Glutamatergic neuron (in vitro differentiated cells): ENCODE data around the gene PTPRJ. TPM values are rescaled to one million over a fixed set of nuclear protein-coding genes. Genes with fewer than 3 reads are reported as not detected.

Experiments
- DNase-seq: peaks from one replicate; pipeline ENCODE4 v3.0.0; 2022
- H3K27ac Mint-ChIP-seq: one replicate; pipeline ENCODE4 v1.8.0; 2020; ENCODE audit warnings: mild to moderate bottlenecking, mixed read lengths, inconsistent platforms; ENCODE audit not compliant: unreplicated experiment
- H3K27me3 Mint-ChIP-seq: one replicate; pipeline ENCODE4 v1.8.0; 2020; ENCODE audit warnings: mild to moderate bottlenecking, moderate library complexity, mixed read lengths, inconsistent platforms; ENCODE audit not compliant: unreplicated experiment
- H3K36me3 Mint-ChIP-seq: one replicate; pipeline ENCODE4 v1.8.0; 2020; ENCODE audit warnings: mild to moderate bottlenecking, mixed read lengths, inconsistent platforms; ENCODE audit not compliant: unreplicated experiment
- H3K4me1 Mint-ChIP-seq: one replicate; pipeline ENCODE4 v1.8.0; 2020; ENCODE audit warnings: mild to moderate bottlenecking, low read depth, mixed read lengths, inconsistent platforms; ENCODE audit not compliant: unreplicated experiment
- H3K4me3 Mint-ChIP-seq: one replicate; pipeline ENCODE4 v1.8.0; 2020; ENCODE audit warnings: mild to moderate bottlenecking, mixed read lengths, inconsistent platforms; ENCODE audit not compliant: unreplicated experiment
- H3K9me3 Mint-ChIP-seq: one replicate; pipeline ENCODE4 v1.8.0; 2020; ENCODE audit warnings: mild to moderate bottlenecking, moderate library complexity, mixed read lengths, inconsistent platforms; ENCODE audit not compliant: unreplicated experiment
- total RNA-seq: library from RNA; stranded (reverse); fragmentation: NEBNext Ultra II Directional; extraction: Animal tissue kit (Norgen Biotek cat#: 25700); gene quantifications from one replicate; pipeline ENCODE4 v1.2.1, GENCODE V29; 2021; ENCODE audit not compliant: unreplicated experiment
- TF ChIP-seq, protein P1 (sequence below): fragments of 200-600 bp; sonication (generic); IDR thresholded peaks from one replicate; pipeline ENCODE4 v1.5.0; 2021; ENCODE audit not compliant: partially characterized antibody, unreplicated experiment

The PTPRJ gene
- total RNA-seq, 1 donor from 2014 or later: 2.4 TPM

DNA sequence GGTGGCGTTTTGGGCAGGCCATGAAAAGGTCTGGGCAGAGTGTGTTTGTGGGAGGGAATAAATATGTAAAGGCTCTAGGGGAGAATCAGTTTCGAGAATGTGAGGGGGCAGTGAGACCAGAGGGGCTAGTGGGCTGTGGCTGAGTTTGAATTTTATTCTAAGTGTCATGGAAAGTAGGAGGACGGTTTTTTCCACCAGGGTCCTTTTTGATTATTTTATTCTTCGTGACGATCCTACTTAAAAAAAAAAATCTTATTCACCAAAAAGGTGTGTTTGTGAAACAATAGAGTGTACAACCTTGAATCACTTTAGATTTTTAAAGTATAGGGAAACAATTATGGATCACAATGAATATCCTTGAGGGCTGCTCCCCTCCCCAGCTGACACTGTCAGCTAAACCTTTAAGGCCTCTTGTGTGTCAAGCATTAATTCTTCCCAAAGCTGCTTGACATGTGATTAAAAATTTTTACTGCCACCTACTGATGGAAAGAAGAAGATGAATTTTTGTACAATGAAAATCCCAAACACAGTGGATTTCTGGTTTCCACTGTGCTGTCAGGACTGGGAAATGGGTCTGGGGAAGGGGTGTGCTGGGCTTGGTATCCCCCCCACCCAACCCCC, 128.8 kb downstream of the PTPRJ start:
- no peaks in the 10 kb centered on the region for H3K9me3 Mint-ChIP-seq
- TF ChIP-seq, protein P1, sequence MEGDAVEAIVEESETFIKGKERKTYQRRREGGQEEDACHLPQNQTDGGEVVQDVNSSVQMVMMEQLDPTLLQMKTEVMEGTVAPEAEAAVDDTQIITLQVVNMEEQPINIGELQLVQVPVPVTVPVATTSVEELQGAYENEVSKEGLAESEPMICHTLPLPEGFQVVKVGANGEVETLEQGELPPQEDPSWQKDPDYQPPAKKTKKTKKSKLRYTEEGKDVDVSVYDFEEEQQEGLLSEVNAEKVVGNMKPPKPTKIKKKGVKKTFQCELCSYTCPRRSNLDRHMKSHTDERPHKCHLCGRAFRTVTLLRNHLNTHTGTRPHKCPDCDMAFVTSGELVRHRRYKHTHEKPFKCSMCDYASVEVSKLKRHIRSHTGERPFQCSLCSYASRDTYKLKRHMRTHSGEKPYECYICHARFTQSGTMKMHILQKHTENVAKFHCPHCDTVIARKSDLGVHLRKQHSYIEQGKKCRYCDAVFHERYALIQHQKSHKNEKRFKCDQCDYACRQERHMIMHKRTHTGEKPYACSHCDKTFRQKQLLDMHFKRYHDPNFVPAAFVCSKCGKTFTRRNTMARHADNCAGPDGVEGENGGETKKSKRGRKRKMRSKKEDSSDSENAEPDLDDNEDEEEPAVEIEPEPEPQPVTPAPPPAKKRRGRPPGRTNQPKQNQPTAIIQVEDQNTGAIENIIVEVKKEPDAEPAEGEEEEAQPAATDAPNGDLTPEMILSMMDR: no peak
- peaks cover 3% of the 10 kb centered on the region for H3K27me3 Mint-ChIP-seq
- peak overlapping the region; percentile 73 for H3K27ac Mint-ChIP-seq
- no peak overlapping the region for H3K4me3 Mint-ChIP-seq
- DNase-seq: no peak
- H3K36me3 Mint-ChIP-seq: no peaks in the 10 kb centered on the region
- H3K4me1 Mint-ChIP-seq: peaks cover 3% of the 10 kb centered on the region

DNA sequence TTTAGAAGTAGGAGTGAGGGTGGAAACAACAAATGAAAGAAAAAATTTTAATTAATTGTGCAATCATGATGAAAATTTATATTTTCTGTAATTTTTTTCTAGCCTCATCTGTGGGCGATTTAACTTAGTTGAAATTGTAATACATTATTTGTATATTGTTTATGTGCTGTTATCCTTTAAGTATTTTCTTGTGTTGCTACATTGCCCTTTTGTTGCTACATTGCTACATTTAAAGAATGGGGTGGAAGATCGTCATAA, 130.1 kb downstream of the PTPRJ start:
- H3K4me3 Mint-ChIP-seq: no peak overlapping the region
- no peaks in the 10 kb centered on the region for H3K9me3 Mint-ChIP-seq
- H3K4me1 Mint-ChIP-seq: peaks cover 3% of the 10 kb centered on the region
- H3K27me3 Mint-ChIP-seq: peaks cover 3% of the 10 kb centered on the region
- no peak for DNase-seq
- no peak overlapping the region for H3K27ac Mint-ChIP-seq
- H3K36me3 Mint-ChIP-seq: peaks cover 7% of the 10 kb centered on the region
- TF ChIP-seq, protein P1: no peak

DNA sequence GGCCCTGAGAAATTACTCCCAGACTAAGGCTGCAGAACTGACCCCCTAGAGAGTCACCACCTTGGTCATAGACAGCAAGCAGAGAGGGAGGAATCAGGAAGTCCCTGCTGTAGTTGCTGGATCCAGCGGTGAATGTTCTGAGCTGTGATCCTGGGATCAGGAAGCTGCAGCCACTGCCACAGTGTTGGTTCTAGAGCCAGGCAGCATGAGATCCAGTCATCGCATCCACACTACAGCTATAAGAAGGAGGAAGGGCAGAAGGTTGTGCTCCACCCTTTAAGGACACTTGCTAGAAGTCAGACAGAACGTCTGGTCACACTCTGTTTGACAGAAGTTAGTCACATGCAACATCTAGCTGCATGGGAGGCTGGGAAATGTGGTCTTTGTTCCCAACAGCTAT, 131.5 kb downstream of the PTPRJ start:
- Mint-ChIP-seq H3K9me3 (no peaks in the 10 kb centered on the region), H3K36me3 (peaks cover 14% of the 10 kb centered on the region), H3K4me1 (peaks cover 3% of the 10 kb centered on the region), H3K4me3 (no peak overlapping the region), H3K27ac (no peak overlapping the region), H3K27me3 (no peaks in the 10 kb centered on the region)
- no peak for DNase-seq
- TF ChIP-seq, protein P1: no peak

DNA sequence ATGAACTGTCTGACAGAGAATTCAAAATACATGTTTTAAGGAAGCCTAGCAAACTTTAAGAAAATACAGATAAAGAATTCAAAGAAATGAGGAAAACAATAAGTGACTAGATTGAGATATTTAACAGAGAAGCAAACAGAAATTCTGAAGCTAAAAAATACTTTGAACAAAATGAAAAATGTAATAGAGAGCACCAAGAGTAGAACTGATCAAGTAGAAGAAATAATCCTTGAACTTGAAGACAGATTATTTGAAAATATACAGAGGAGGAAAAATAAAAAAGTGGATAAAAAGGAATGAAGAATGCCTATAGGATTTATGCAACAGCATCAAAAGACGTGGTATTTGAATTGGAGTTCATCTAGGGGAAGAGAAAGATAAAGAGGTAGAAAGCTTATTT, 134.4 kb downstream of the PTPRJ start:
- Mint-ChIP-seq H3K4me1 (peaks cover 2% of the 10 kb centered on the region), H3K27ac (no peak overlapping the region), H3K27me3 (no peaks in the 10 kb centered on the region), H3K9me3 (peaks cover 1% of the 10 kb centered on the region), H3K36me3 (peaks cover 14% of the 10 kb centered on the region), H3K4me3 (no peak overlapping the region)
- TF ChIP-seq, protein P1: no peak
- no peak for DNase-seq

DNA sequence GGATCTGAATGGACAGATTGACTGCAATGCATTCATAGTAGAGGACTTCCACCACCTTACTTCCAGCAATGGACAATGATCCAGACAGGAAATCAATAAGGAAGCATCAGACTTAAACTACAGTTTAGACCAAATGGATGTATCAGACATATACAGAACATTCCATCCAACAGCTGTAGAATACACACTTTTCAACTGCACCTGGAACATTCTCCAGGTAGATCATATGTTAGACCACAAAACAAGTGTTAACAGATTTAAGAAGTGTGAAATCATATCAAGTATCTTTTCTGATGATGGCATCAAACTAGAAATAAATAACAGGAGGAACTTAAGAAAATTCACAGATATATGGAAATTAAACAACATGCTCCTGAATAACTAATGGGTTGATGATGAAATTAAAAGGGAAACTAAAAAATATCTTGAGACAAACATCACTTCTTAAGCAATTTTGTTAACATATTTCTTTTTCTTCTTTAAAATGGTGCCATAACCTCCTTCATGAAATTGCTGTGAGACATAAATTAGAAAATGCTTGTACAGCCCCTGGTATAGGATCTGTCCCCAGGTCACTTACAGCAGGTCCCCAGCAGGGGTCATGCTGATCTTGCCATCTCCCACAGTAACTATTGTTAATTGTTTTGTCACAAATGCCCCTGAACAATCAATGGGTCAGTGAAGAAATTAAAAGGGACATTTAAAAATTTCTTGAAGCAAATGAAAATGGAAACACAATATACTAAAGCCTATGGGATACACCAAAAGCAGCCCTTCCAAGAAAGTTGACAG, 136.3 kb downstream of the PTPRJ start:
- Mint-ChIP-seq H3K4me1 (no peaks in the 10 kb centered on the region), H3K27ac (no peak overlapping the region), H3K9me3 (peaks cover 1% of the 10 kb centered on the region), H3K36me3 (peaks cover 14% of the 10 kb centered on the region), H3K27me3 (no peaks in the 10 kb centered on the region), H3K4me3 (no peak overlapping the region)
- DNase-seq: no peak
- TF ChIP-seq, protein P1: peak; percentile 65
